HEK293 (cell line): ENCODE data around the gene IGF1R.
A peak's percentile ranks its signal among the peaks of the same experiment; 100 is the strongest.

Experiments used
- GLIS2 ChIP-seq: fragments of 450-650 bp; formaldehyde crosslinking; IDR thresholded peaks from 2 replicates; pipeline ENCODE4 v1.5.1; 2016; ENCODE audit warnings: missing biosample characterization, missing genetic modification characterization
- HOXA7 ChIP-seq: sonication (generic); formaldehyde crosslinking; IDR thresholded peaks from 2 replicates; pipeline ENCODE4 v1.8.1; 2022; ENCODE audit warnings: missing genetic modification reagents, borderline replicate concordance
- KLF1 ChIP-seq: fragments of 450-650 bp; formaldehyde crosslinking; IDR thresholded peaks from 2 replicates; pipeline ENCODE4 v1.5.1; 2016; ENCODE audit warnings: missing biosample characterization, missing genetic modification characterization
- MEIS1 ChIP-seq: sonication (generic); formaldehyde crosslinking; IDR thresholded peaks from 2 replicates; pipeline ENCODE4 v1.8.1; 2022; ENCODE audit warnings: missing genetic modification reagents, mild to moderate bottlenecking, borderline replicate concordance
- RBAK ChIP-seq: fragments of 450-650 bp; formaldehyde crosslinking; IDR thresholded peaks from 2 replicates; pipeline ENCODE4 v1.5.1; 2016; ENCODE audit warnings: missing biosample characterization, missing genetic modification characterization
- REPIN1 ChIP-seq: fragments of 450-650 bp; formaldehyde crosslinking; IDR thresholded peaks from 2 replicates; pipeline ENCODE4 v1.5.1; 2017; ENCODE audit warnings: missing biosample characterization, missing genetic modification characterization, low read depth
- SCRT1 ChIP-seq: fragments of 450-650 bp; formaldehyde crosslinking; IDR thresholded peaks from 2 replicates; pipeline ENCODE4 v1.5.1; 2016; ENCODE audit warnings: missing biosample characterization, missing genetic modification characterization, borderline replicate concordance
- SCRT2 ChIP-seq: fragments of 450-650 bp; formaldehyde crosslinking; IDR thresholded peaks from 2 replicates; pipeline ENCODE4 v1.5.1; 2016; ENCODE audit warnings: missing biosample characterization, missing genetic modification characterization
- ZBTB17 ChIP-seq: fragments of 450-650 bp; formaldehyde crosslinking; IDR thresholded peaks from 2 replicates; pipeline ENCODE4 v1.5.1; 2016; ENCODE audit warnings: missing biosample characterization, missing genetic modification characterization
- ZBTB48 ChIP-seq: fragments of 450-650 bp; formaldehyde crosslinking; IDR thresholded peaks from 2 replicates; pipeline ENCODE4 v1.5.1; 2016; ENCODE audit warnings: missing biosample characterization, missing genetic modification characterization
- ZBTB49 ChIP-seq: fragments of 450-650 bp; formaldehyde crosslinking; IDR thresholded peaks from 2 replicates; pipeline ENCODE4 v1.5.1; 2016; ENCODE audit warnings: missing biosample characterization, missing genetic modification characterization, low read depth
- ZFP37 ChIP-seq: fragments of 450-650 bp; formaldehyde crosslinking; IDR thresholded peaks from 2 replicates; pipeline ENCODE4 v1.5.1; 2016; ENCODE audit warnings: missing biosample characterization, missing genetic modification characterization
- ZNF140 ChIP-seq: fragments of 450-650 bp; formaldehyde crosslinking; IDR thresholded peaks from 2 replicates; pipeline ENCODE4 v1.5.1; 2016; ENCODE audit warnings: missing biosample characterization, missing genetic modification characterization
- ZNF175 ChIP-seq: fragments of 450-650 bp; formaldehyde crosslinking; IDR thresholded peaks from 2 replicates; pipeline ENCODE4 v1.5.1; 2016; ENCODE audit warnings: missing biosample characterization, missing genetic modification characterization
- ZNF18 ChIP-seq: fragments of 450-650 bp; formaldehyde crosslinking; IDR thresholded peaks from 2 replicates; pipeline ENCODE4 v1.5.1; 2016; ENCODE audit warnings: missing biosample characterization, missing genetic modification characterization
- ZNF280C ChIP-seq: fragments of 450-650 bp; formaldehyde crosslinking; IDR thresholded peaks from 2 replicates; pipeline ENCODE4 v1.5.1; 2016; ENCODE audit warnings: missing biosample characterization, missing genetic modification characterization
- ZNF280D ChIP-seq: fragments of 450-650 bp; formaldehyde crosslinking; IDR thresholded peaks from 2 replicates; pipeline ENCODE4 v1.5.1; 2016; ENCODE audit warnings: missing biosample characterization, missing genetic modification characterization
- ZNF292 ChIP-seq: fragments of 450-650 bp; formaldehyde crosslinking; IDR thresholded peaks from 2 replicates; pipeline ENCODE4 v1.5.1; 2016; ENCODE audit warnings: low read depth, missing biosample characterization, missing genetic modification characterization, borderline replicate concordance
- ZNF350 ChIP-seq: fragments of 450-650 bp; formaldehyde crosslinking; IDR thresholded peaks from 2 replicates; pipeline ENCODE4 v1.5.0; 2017; ENCODE audit warnings: missing biosample characterization, mild to moderate bottlenecking, missing genetic modification characterization
- ZNF560 ChIP-seq: fragments of 450-650 bp; formaldehyde crosslinking; IDR thresholded peaks from 2 replicates; pipeline ENCODE4 v1.5.1; 2017; ENCODE audit warnings: missing biosample characterization, missing genetic modification characterization, borderline replicate concordance
- ZNF571 ChIP-seq: fragments of 450-650 bp; formaldehyde crosslinking; IDR thresholded peaks from 2 replicates; pipeline ENCODE4 v1.5.0; 2017; ENCODE audit warnings: missing biosample characterization, missing genetic modification characterization
- ZNF596 ChIP-seq: fragments of 450-650 bp; IDR thresholded peaks from 2 replicates; pipeline ENCODE4 v1.5.0; 2018; ENCODE audit warnings: missing biosample characterization, mild to moderate bottlenecking, missing genetic modification characterization, moderate library complexity
- ZNF600 ChIP-seq: fragments of 450-650 bp; formaldehyde crosslinking; IDR thresholded peaks from 2 replicates; pipeline ENCODE4 v1.5.1; 2016; ENCODE audit warnings: missing biosample characterization, missing genetic modification characterization
- ZNF621 ChIP-seq: fragments of 450-650 bp; formaldehyde crosslinking; IDR thresholded peaks from 2 replicates; pipeline ENCODE4 v1.5.1; 2017; ENCODE audit warnings: missing biosample characterization, missing genetic modification characterization
- ZNF629 ChIP-seq: fragments of 450-650 bp; formaldehyde crosslinking; IDR thresholded peaks from 2 replicates; pipeline ENCODE4 v1.5.1; 2017; ENCODE audit warnings: missing biosample characterization, missing genetic modification characterization
- ZNF660 ChIP-seq: fragments of 450-650 bp; IDR thresholded peaks from 2 replicates; pipeline ENCODE4 v1.5.1; 2018; ENCODE audit warnings: missing biosample characterization, mild to moderate bottlenecking, missing genetic modification characterization
- ZNF664 ChIP-seq: fragments of 450-650 bp; formaldehyde crosslinking; IDR thresholded peaks from 2 replicates; pipeline ENCODE4 v1.5.1; 2016; ENCODE audit warnings: missing biosample characterization, missing genetic modification characterization
- ZNF670 ChIP-seq: fragments of 450-650 bp; formaldehyde crosslinking; IDR thresholded peaks from 2 replicates; pipeline ENCODE4 v1.5.1; 2016; ENCODE audit warnings: missing biosample characterization, missing genetic modification characterization, low read depth
- ZNF76 ChIP-seq: fragments of 450-650 bp; formaldehyde crosslinking; IDR thresholded peaks from 2 replicates; pipeline ENCODE4; 2016; ENCODE audit warnings: low read depth, missing biosample characterization, missing genetic modification characterization, borderline replicate concordance
- ZNF776 ChIP-seq: fragments of 450-650 bp; formaldehyde crosslinking; IDR thresholded peaks from 2 replicates; pipeline ENCODE4 v1.5.0; 2017; ENCODE audit warnings: missing biosample characterization, missing genetic modification characterization, borderline replicate concordance

Gene IGF1R

GRCh38 chr15:98881526-98882520 is 233.5 kb downstream of the IGF1R start (continued):
- no peak for TF ChIP-seq ZBTB49 (tag by site-specific recombination)
- no peak for TF ChIP-seq REPIN1
- no peak for TF ChIP-seq ZNF280D (tag by site-specific recombination)
- no peak for TF ChIP-seq ZNF350 (tag by site-specific recombination)
- TF ChIP-seq ZNF596 (tag by site-specific recombination): no peak
- peak; percentile 81 for TF ChIP-seq ZBTB17
- TF ChIP-seq HOXA7: no peak
- no peak for TF ChIP-seq MEIS1 (CRISPR knock-in tag)
- no peak for TF ChIP-seq ZFP37 (tag by site-specific recombination)
- no peak for TF ChIP-seq ZNF664 (tag by site-specific recombination)
- no peak for TF ChIP-seq ZBTB48
- TF ChIP-seq ZNF776 (tag by site-specific recombination): no peak
- peak; percentile 43; the same call in 1 of the 2 replicates for TF ChIP-seq SCRT2
- TF ChIP-seq RBAK (tag by site-specific recombination): no peak
- TF ChIP-seq ZNF560 (tag by site-specific recombination): no peak
- TF ChIP-seq KLF1 (tag by site-specific recombination): no peak
- no peak for TF ChIP-seq ZNF621 (tag by site-specific recombination)
- TF ChIP-seq ZNF76 (tag by site-specific recombination): no peak
- peak; percentile 99 for TF ChIP-seq ZNF18 (tag by site-specific recombination)
- TF ChIP-seq ZNF600 (tag by site-specific recombination): peak; percentile 43; the same call in 1 of the 2 replicates
- no peak for TF ChIP-seq ZNF571 (tag by site-specific recombination)
- no peak for TF ChIP-seq ZNF660 (tag by site-specific recombination)
- TF ChIP-seq SCRT1: peak; percentile 53; the same call in 1 of the 2 replicates
- TF ChIP-seq ZNF670: no peak
- TF ChIP-seq ZNF280C (tag by site-specific recombination): no peak
- TF ChIP-seq ZNF629 (tag by site-specific recombination): no peak
- no peak for TF ChIP-seq ZNF292 (tag by site-specific recombination)
- no peak for TF ChIP-seq ZNF175 (tag by site-specific recombination)
- no peak for TF ChIP-seq GLIS2
- no peak for TF ChIP-seq ZNF140 (tag by site-specific recombination)
